Left lung (tissue), 10 donors: Measurements from ENCODE around the gene MAML1. TPM values are rescaled to one million over a fixed set of nuclear protein-coding genes. Genes with fewer than 3 reads are reported as not detected.
"Not testable (repeated sequence)": the region's sequence is repeated elsewhere in the genome, so short reads cannot be mapped to it uniquely, and the experiment has no call there.

Experiments used
- ATAC-seq: fragments of 200-7000 bp; cut with Tn5 transposase; one replicate; pipeline ENCODE4 v1.9.1; 2020; ENCODE audit warnings: moderate library complexity
- DNase-seq, 4 donors: peaks; one replicate each; pipeline ENCODE4 v3.0.0-alpha.2; 2013 to 2020
- H3K27ac ChIP-seq, 2 donors: fragments of 200-600 bp; sonication (generic) in 1 of 2; one replicate each; pipeline versions ENCODE4 v1.5.0 to v1.8.0; 2020 to 2021
- H3K27me3 ChIP-seq, 2 donors: fragments of 200-600 bp; sonication (generic) in 1 of 2; one replicate each; pipeline versions ENCODE4 v1.5.0 to v1.8.0; 2020 to 2021
- H3K36me3 ChIP-seq, 2 donors: fragments of 200-600 bp; sonication (generic) in 1 of 2; one replicate each; pipeline versions ENCODE4 v1.5.0 to v1.8.0; 2020 to 2021
- H3K4me1 ChIP-seq, 2 donors: fragments of 200-600 bp; one replicate each; pipeline ENCODE4 v1.8.0; 2021
- H3K4me3 ChIP-seq, 2 donors: fragments of 200-600 bp; sonication (generic) in 1 of 2; one replicate each; pipeline versions ENCODE4 v1.5.0 to v1.8.0; 2020 to 2021; ENCODE audit warnings: mild to moderate bottlenecking in 1 of 2
- H3K9me3 ChIP-seq, 2 donors: fragments of 200-600 bp; sonication (generic) in 1 of 2; one replicate each; pipeline versions ENCODE4 v1.5.0 to v1.8.0; 2020 to 2021
- intact Hi-C, 2 donors: fragments of 100-400 bp; cut with DNase I; formaldehyde crosslinking; loops; one replicate each; pipeline versions ENCODE4 v1.11.2 to v1.14.2; 2022
- polyA plus RNA-seq, 6 donors: library from polyadenylated mRNA; unstranded; fragments of 120-200 nt; gene quantifications; one replicate each; pipeline ENCODE4 v1.2.1, GENCODE V29; 2013; ENCODE audit not compliant: insufficient read length in 6 of 6
- total RNA-seq, 2 donors: library from RNA; stranded (reverse); fragmentation: NEBNext Ultra II Directional; extraction: Animal tissue kit (Norgen Biotek cat#: 25700); gene quantifications; one replicate each; pipeline ENCODE4 v1.2.1, GENCODE V29; 2021
- TF ChIP-seq, protein P1 (sequence below), 2 donors: fragments of 200-600 bp; sonication (generic) in 1 of 2; IDR thresholded peaks; one replicate each; pipeline versions ENCODE4 v1.5.0 to v1.8.0; 2021; ENCODE audit warnings: antibody characterized with exemption in 2 of 2
- donor health status: DM: no; HTN: yes; CAD: no.
- donor health status: DM: no; HTN: no; CAD: no.

MAML1 gene
- total and polyA plus RNA-seq, 8 donors = 23.8 to 48.1 (median 43.9) TPM

DNA sequence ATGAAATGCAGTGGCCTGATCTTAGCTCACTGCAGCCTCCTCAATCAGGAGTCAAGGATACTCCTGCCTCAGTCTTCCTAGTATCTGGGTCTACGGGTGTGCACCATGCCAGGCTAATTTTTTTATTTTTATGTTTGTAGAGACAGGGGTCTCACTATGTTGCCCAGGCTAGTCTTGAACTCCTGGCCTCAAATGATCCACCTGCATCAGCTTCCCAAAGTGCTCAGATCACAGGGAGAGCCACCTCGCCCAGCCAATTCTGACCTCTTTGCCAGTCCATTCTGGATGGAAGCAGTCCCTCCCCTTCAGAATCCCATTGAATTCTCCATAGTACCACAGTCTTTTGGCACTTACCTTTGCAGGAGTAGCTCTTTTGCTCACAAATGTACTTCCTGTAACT is 35.5 kb upstream of the MAML1 start:
- Histone ChIP-seq H3K4me3 (peak overlapping the region in 1 of 2 donors; percentile 85), H3K4me1 (peaks cover 3 to 42% of the 10 kb centered on the region in 2 donors), H3K36me3 (peaks cover 0 to 12% of the 10 kb centered on the region in 2 donors), H3K9me3 (no peaks in the 10 kb centered on the region), H3K27me3 (no peaks in the 10 kb centered on the region), H3K27ac (peak overlapping the region; percentile 88 to 99)
- DNase-seq (no peak), ATAC-seq (no peak)
- TF ChIP-seq, protein P1, sequence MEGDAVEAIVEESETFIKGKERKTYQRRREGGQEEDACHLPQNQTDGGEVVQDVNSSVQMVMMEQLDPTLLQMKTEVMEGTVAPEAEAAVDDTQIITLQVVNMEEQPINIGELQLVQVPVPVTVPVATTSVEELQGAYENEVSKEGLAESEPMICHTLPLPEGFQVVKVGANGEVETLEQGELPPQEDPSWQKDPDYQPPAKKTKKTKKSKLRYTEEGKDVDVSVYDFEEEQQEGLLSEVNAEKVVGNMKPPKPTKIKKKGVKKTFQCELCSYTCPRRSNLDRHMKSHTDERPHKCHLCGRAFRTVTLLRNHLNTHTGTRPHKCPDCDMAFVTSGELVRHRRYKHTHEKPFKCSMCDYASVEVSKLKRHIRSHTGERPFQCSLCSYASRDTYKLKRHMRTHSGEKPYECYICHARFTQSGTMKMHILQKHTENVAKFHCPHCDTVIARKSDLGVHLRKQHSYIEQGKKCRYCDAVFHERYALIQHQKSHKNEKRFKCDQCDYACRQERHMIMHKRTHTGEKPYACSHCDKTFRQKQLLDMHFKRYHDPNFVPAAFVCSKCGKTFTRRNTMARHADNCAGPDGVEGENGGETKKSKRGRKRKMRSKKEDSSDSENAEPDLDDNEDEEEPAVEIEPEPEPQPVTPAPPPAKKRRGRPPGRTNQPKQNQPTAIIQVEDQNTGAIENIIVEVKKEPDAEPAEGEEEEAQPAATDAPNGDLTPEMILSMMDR (IDR thresholded peaks at IDR 0.05) = no peak
- intact Hi-C loops = no loop called here

DNA sequence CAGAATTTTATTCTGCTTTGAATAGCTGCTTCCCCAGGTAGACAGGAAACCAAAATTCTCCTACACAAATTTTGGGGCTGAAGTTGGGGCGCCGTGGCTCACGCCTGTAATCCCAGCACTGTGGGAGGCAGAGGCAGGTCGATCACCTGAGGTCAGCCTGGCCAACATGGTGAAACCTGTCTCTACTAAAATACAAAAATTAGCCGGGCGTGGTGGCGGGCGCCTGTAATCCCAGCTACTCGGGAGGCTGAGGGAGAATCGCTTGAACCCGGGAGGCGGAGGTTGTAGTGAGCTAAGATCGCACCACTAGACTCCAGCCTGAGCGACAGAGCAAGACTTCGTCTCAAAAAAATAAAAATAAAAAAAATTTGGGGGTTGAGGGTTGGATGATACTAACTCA is 35.1 kb upstream of the MAML1 start:
- peak overlapping the region; percentile 66 to 85 for H3K4me3 ChIP-seq
- ATAC-seq, H3K27me3 ChIP-seq, intact Hi-C loops, DNase-seq, H3K9me3 ChIP-seq: not testable (repeated sequence)
- peaks cover 3 to 46% of the 10 kb centered on the region in 2 donors for H3K4me1 ChIP-seq
- H3K27ac ChIP-seq = peak overlapping the region; percentile 88 to 99
- H3K36me3 ChIP-seq = peaks cover 0 to 12% of the 10 kb centered on the region in 2 donors

DNA sequence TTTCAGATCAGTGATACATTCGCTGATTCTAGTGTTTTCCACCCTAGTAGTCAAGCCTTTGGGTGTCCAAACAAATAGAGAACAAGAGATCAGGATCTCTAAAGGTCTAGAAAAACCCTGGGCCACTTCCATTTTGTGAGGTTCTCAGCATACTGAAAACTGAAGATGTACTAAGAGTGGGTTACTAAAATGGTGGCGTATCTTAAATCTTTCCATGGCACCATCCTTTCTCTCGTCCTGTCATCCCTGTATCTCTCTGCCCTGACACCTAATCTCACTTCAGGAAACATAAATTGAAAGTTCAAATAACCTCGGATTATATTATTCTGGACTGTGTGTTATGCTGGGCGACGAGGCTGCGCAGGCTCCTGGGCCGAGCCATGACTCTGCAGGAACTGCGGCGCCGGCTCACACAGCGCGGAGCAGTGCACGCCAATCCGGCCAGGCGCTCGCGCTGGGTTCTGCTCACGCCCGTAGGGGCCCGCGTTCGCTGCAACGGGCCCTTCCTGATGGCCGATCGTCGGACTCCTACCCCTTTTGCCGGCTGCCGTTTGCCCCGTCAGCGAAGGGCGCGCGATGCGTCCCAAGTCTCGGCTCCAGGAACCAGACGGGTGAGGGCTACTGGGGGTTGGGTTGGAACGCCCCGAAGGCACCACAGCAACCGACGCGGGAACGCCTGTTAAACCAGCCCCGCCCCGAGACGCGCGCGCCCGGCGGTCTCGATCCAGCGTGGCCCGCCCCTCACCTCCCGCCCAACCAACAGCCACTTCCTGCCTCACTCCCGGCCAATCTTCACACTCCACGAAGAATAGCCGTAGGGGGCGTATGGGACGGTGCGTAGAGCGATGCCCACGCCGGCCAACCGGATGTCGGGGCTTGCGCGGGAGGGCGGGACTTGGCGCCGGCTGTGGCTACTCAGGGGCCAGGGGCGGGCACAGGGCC is 34.4 kb upstream of the MAML1 start:
- peaks cover 0 to 12% of the 10 kb centered on the region in 2 donors for H3K36me3 ChIP-seq
- intact Hi-C loops = no loop called here
- ATAC-seq (peak; percentile 93), DNase-seq (peak; percentile 98 to 100 (median 99))
- peaks cover 3 to 50% of the 10 kb centered on the region in 2 donors for H3K4me1 ChIP-seq
- H3K4me3 ChIP-seq = peak overlapping the region; percentile 85 to 99
- H3K9me3 ChIP-seq = no peaks in the 10 kb centered on the region
- no peaks in the 10 kb centered on the region for H3K27me3 ChIP-seq
- TF ChIP-seq, protein P1 (IDR thresholded peaks at IDR 0.05) = peak in 1 of 2 donors; percentile 12
- H3K27ac ChIP-seq = peak overlapping the region; percentile 97 to 99

DNA sequence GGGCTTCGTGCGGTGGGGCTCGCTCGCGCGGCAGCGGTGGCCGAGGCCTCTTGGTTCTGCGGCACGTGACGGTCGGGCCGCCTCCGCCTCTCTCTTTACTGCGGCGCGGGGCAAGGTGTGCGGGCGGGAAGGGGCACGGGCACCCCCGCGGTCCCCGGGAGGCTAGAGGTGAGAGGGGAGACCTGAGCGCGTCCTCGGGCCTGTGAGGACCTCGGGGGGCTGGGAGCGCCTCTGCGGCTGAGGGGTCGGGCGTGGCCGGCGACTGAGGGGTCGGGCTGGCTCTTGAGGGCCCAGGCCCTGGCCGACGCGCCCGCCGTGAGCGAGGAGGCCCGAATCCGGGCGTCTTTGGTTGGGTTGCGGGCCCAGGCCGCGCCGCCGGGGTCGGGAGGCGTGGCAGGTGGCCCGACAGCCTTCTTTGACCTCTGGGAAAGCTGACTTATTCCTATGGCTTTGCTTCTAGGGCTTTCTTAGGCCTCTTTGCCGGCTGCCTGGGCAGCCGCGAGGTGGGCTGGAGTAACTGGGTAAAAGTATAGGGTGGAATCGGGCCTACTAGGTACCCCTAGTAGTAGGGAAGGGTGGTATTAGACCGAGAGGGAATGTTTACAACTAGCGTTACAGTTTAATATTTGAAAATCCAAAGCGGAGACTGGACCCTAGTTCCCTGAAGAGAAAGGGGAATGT is 33.5 kb upstream of the MAML1 start, which contains the start of gene CANX:
CANX (plus strand) TSS at position 33 of the 681 bp plus-strand sequence. CDS start 6,715 bp downstream, outside the sequence.
- DNase-seq = no peak
- Histone ChIP-seq H3K27ac (peak within 1 kb of the TSS; percentile 97 to 99), H3K4me3 (peak within 1 kb of the TSS; percentile 85 to 99), H3K36me3 (peaks cover 0 to 14% of the 10 kb centered on the region in 2 donors), H3K9me3 (no peaks in the 10 kb centered on the region), H3K27me3 (no peaks in the 10 kb centered on the region), H3K4me1 (peaks cover 3 to 57% of the 10 kb centered on the region in 2 donors)
- ATAC-seq = peak; percentile 9
- intact Hi-C loops = no loop called here
- TF ChIP-seq, protein P1 (IDR thresholded peaks at IDR 0.05) = no peak

DNA sequence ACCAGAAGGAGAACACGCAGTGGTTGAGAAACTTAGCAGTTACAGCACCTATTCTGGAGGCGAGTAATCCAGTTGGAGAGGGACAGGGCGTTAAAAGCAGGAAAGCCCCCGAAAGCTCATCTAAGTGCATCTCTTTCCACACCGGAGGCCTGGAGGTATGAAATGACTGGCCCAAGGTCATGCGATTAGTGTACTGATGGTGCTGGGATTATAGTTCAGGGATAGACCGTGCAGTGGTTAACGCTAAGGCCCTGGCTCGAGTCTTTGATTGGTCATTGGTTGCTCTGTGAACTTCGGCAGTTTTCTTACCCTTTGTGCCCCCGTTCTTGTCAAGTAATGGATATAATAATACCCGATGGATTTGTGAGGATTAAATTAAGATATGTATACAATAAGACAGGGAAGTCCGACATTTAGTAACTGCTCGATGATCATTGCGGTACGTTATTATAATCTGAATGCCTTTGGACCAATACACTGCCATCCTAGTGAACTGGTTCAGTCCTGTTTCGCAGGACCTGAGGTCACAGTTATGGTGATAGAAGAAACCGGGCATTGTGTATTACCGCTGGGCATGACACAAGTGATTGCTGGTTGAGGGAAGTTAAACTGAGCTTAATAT is 32.9 kb upstream of the MAML1 start:
- ATAC-seq = peak; percentile 9
- intact Hi-C loops = no loop called here

More for the DNA sequence above, 32.9 kb upstream of the MAML1 start:
- Histone ChIP-seq H3K4me3 (peak overlapping the region; percentile 85 to 99), H3K4me1 (peaks cover 3 to 57% of the 10 kb centered on the region in 2 donors), H3K36me3 (peaks cover 0 to 21% of the 10 kb centered on the region in 2 donors), H3K27me3 (no peaks in the 10 kb centered on the region), H3K9me3 (no peaks in the 10 kb centered on the region), H3K27ac (peak overlapping the region; percentile 97 to 99)
- peak in 2 of 4 donors; percentile 27 to 39 for DNase-seq
- TF ChIP-seq, protein P1 (IDR thresholded peaks at IDR 0.05) = no peak
